Measurements from ENCODE around the gene ATP2B3. TPM values are rescaled to one million over a fixed set of nuclear protein-coding genes. Genes with fewer than 3 reads are reported as not detected.

The ATP2B3 gene
- total RNA-seq, 1 experiment from 2014 or later, result not detected

GRCh38 chrX:153626863-153627674 is 109.6 kb downstream of the ATP2B3 start:
- Mint-ChIP-seq H3K9me3 (ENCODE audit: unreplicated experiment) (peaks cover 11% of the 10 kb centered on the region), H3K27me3 (ENCODE audit: insufficient read depth, unreplicated experiment) (peaks cover 38% of the 10 kb centered on the region)

GRCh38 chrX:153627675-153628111 is 110.3 kb downstream of the ATP2B3 start:
- peaks cover 11% of the 10 kb centered on the region for H3K9me3 Mint-ChIP-seq (ENCODE audit: unreplicated experiment)
- no peak overlapping the region for H3K27ac Mint-ChIP-seq (ENCODE audit: low read depth, unreplicated experiment)
- peaks cover 32% of the 10 kb centered on the region for H3K27me3 Mint-ChIP-seq (ENCODE audit: insufficient read depth, unreplicated experiment)
- intact Hi-C loops (cut with micrococcal nuclease), result no loop called here
- no TSS peak for BruUV-seq (replicated peaks)
- TF ChIP-seq CTCF (IDR thresholded peaks at IDR 0.05; ENCODE audit: unreplicated experiment), result no peak
- no peak for DNase-seq (ENCODE audit: unreplicated experiment)
- H3K4me3 Mint-ChIP-seq (ENCODE audit: unreplicated experiment), result no peak overlapping the region
- H3K4me1 Mint-ChIP-seq (ENCODE audit: insufficient read depth, unreplicated experiment), result no peaks in the 10 kb centered on the region
- H3K36me3 Mint-ChIP-seq (ENCODE audit: insufficient read depth, unreplicated experiment), result peaks cover 6% of the 10 kb centered on the region
- POLR2A ChIA-PET, result no interaction called here
- CTCF ChIA-PET, result no interaction called here

More at GRCh38 chrX:153626863-153627674, 109.6 kb downstream of the ATP2B3 start:
- no TSS peak for BruUV-seq (replicated peaks)
- POLR2A ChIA-PET, result no interaction called here
- intact Hi-C loops (cut with micrococcal nuclease), result no loop called here
- Mint-ChIP-seq H3K4me1 (ENCODE audit: insufficient read depth, unreplicated experiment) (no peaks in the 10 kb centered on the region), H3K27ac (ENCODE audit: low read depth, unreplicated experiment) (no peak overlapping the region), H3K36me3 (ENCODE audit: insufficient read depth, unreplicated experiment) (peaks cover 6% of the 10 kb centered on the region), H3K4me3 (ENCODE audit: unreplicated experiment) (no peak overlapping the region)
- DNase-seq (ENCODE audit: unreplicated experiment), result no peak
- no peak for TF ChIP-seq CTCF (IDR thresholded peaks at IDR 0.05; ENCODE audit: unreplicated experiment)
- CTCF ChIA-PET, result interaction anchor here (1.0 kb wide), 1 partner anchor 18 kb away, joined by 4 read pairs; no protein-coding TSS in a partner anchor

- DNase-seq (ENCODE audit: unreplicated experiment), result no peak
- Mint-ChIP-seq H3K27ac (ENCODE audit: low read depth, unreplicated experiment) (no peak overlapping the region), H3K36me3 (ENCODE audit: insufficient read depth, unreplicated experiment) (peaks cover 6% of the 10 kb centered on the region), H3K9me3 (ENCODE audit: unreplicated experiment) (peaks cover 11% of the 10 kb centered on the region), H3K27me3 (ENCODE audit: insufficient read depth, unreplicated experiment) (peaks cover 29% of the 10 kb centered on the region), H3K4me1 (ENCODE audit: insufficient read depth, unreplicated experiment) (no peaks in the 10 kb centered on the region), H3K4me3 (ENCODE audit: unreplicated experiment) (no peak overlapping the region)
- ChIA-PET CTCF (interaction anchor here (0.6 kb wide), 1 partner anchor 72 kb away, joined by 3 read pairs; no protein-coding TSS in a partner anchor), POLR2A (no interaction called here)
- BruUV-seq (replicated peaks), result no TSS peak
- no peak for TF ChIP-seq CTCF (IDR thresholded peaks at IDR 0.05; ENCODE audit: unreplicated experiment)
- intact Hi-C loops (cut with micrococcal nuclease), result no loop called here
Observed at GRCh38 chrX:153628129-153628528, 110.7 kb downstream of the ATP2B3 start.

- intact Hi-C loops (cut with micrococcal nuclease), result no loop called here
- Mint-ChIP-seq H3K27me3 (ENCODE audit: insufficient read depth, unreplicated experiment) (peaks cover 29% of the 10 kb centered on the region), H3K9me3 (ENCODE audit: unreplicated experiment) (peaks cover 11% of the 10 kb centered on the region), H3K27ac (ENCODE audit: low read depth, unreplicated experiment) (no peak overlapping the region), H3K4me1 (ENCODE audit: insufficient read depth, unreplicated experiment) (no peaks in the 10 kb centered on the region), H3K36me3 (ENCODE audit: insufficient read depth, unreplicated experiment) (peaks cover 6% of the 10 kb centered on the region), H3K4me3 (ENCODE audit: unreplicated experiment) (no peak overlapping the region)
- no peak for DNase-seq (ENCODE audit: unreplicated experiment)
- ChIA-PET POLR2A (no interaction called here), CTCF (interaction anchor here (0.6 kb wide), 1 partner anchor 72 kb away, joined by 3 read pairs; no protein-coding TSS in a partner anchor)
- no TSS peak for BruUV-seq (replicated peaks)
- TF ChIP-seq CTCF (IDR thresholded peaks at IDR 0.05; ENCODE audit: unreplicated experiment), result no peak
Observed at GRCh38 chrX:153628665-153629064, 111.2 kb downstream of the ATP2B3 start.
